Urothelium cell line (cell line): Measurements from ENCODE around the gene HMX3.

Experiments used
- DNase-seq: peaks from one replicate; pipeline ENCODE4 v3.0.0; 2011; ENCODE audit warnings: low spot score, mixed read lengths
- FAIRE-seq: peaks from 2 replicates; lab custom pipeline; 2011; peaks lifted over from hg19 to GRCh38; lab: Jason Lieb, UNC

Gene HMX3

GRCh38 chr10:123147635-123148413 lies 12.1 kb downstream of the HMX3 start, which contains the start of gene HMX2:
Gene HMX2 (plus strand): TSS chr10:123148136. CDS start chr10:123148379, 243 bp downstream.
- DNase-seq (peak; percentile 70), FAIRE-seq (no peak)

GRCh38 chr10:123148414-123149161 lies 12.8 kb downstream of the HMX3 start:
- DNase-seq (peak; percentile 53), FAIRE-seq (no peak)

GRCh38 chr10:123149162-123149567 lies 13.4 kb downstream of the HMX3 start:
- no peak for DNase-seq
- FAIRE-seq, result no peak

GRCh38 chr10:123149568-123150270 lies 13.9 kb downstream of the HMX3 start:
- no peak for DNase-seq
- no peak for FAIRE-seq

- FAIRE-seq (no peak), DNase-seq (no peak)
Observed at GRCh38 chr10:123150271-123150985, 14.7 kb downstream of the HMX3 start.

GRCh38 chr10:123150986-123151736 lies 15.4 kb downstream of the HMX3 start:
- FAIRE-seq, result no peak
- DNase-seq, result no peak

- FAIRE-seq, result no peak
- DNase-seq, result no peak
Observed at GRCh38 chr10:123151737-123152135, 16.0 kb downstream of the HMX3 start.

GRCh38 chr10:123153486-123154091 lies 17.8 kb downstream of the HMX3 start:
- FAIRE-seq, result no peak
- DNase-seq, result no peak

- DNase-seq, result peak; percentile 95
- FAIRE-seq, result peak; percentile 66
Observed at GRCh38 chr10:123154092-123154710, 18.4 kb downstream of the HMX3 start, which contains the start of gene BUB3. Gene BUB3 (plus strand): TSS chr10:123154402. CDS start chr10:123154918, 516 bp downstream.

GRCh38 chr10:123154711-123155505 lies 19.1 kb downstream of the HMX3 start:
- DNase-seq, result peak; percentile 58
- peak; percentile 27 for FAIRE-seq

- FAIRE-seq (no peak), DNase-seq (no peak)
Observed at GRCh38 chr10:123156078-123156477, 20.3 kb downstream of the HMX3 start.

- no peak for FAIRE-seq
Observed at GRCh38 chr10:123157210-123157609, 21.4 kb downstream of the HMX3 start.

GRCh38 chr10:123158682-123159081 lies 22.9 kb downstream of the HMX3 start:
- no peak for FAIRE-seq
- DNase-seq, result no peak

More at GRCh38 chr10:123157210-123157609, 21.4 kb downstream of the HMX3 start:
- DNase-seq, result no peak

GRCh38 chr10:123160311-123160980 lies 24.7 kb downstream of the HMX3 start:
- DNase-seq (no peak), FAIRE-seq (no peak)

GRCh38 chr10:123164319-123164718 lies 28.5 kb downstream of the HMX3 start:
- DNase-seq (no peak), FAIRE-seq (no peak)

GRCh38 chr10:123165445-123166072 lies 29.8 kb downstream of the HMX3 start:
- FAIRE-seq, result no peak
- DNase-seq, result no peak

GRCh38 chr10:123166618-123167017 lies 30.8 kb downstream of the HMX3 start:
- FAIRE-seq, result no peak
- DNase-seq, result no peak
